Nucleus accumbens (tissue), 56 donors: ENCODE measurements around the gene APBA2.
"Not testable (repeated sequence)": the region's sequence is repeated elsewhere in the genome, so short reads cannot be mapped to it uniquely, and the experiment has no call there.

ENCODE experiments used
- DNase-seq, 56 donors: peaks; one replicate each; lab custom pipeline; 2025; lab: John Stamatoyannopoulos, UW

APBA2 gene

DNA sequence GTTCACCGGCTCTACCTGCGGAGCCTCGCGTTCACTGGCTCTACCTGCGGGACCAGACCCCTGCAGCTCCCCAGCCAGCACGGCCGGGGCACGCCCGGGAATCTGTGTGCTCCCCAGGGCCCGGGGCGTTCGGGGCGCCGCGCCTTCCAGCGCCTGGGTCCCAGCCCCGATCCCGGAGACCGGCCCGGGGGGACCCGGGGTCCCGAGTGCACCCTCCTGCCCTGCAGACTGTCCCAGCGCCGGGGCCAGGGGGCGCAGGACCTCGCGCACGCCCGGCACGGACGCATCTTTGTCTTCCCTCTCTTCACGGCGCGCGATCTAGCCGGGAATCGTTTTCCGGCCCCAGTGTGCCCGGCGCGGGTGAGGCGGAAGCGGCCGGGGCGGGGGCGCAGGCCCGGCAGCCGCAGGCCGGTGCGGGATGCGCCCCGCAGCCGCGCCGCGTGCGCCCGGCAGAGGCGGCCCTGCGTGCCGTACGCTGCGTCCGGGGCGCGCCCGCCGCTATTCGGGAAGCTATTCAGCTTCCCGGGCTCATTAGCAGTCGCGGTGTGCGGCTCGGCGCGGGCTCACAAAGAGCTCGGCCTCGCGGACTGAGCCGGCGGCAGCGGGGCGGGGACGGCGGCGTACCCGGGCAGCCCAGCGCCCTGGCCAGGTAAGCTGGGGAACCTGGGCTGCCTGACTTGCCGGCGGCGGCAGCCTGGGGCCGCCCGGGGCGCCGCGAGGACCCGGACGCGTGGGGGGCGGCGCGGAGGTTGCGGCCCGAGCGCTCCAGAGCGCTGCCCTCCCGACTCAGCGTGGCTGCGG is at the start of gene APBA2:
APBA2 (plus strand) TSS at position 345 of the 801 bp plus-strand sequence. CDS start 167,911 bp downstream, outside the sequence.
- DNase-seq, result peak in 13 of 56 donors; percentile 22 to 60 (median 39)

DNA sequence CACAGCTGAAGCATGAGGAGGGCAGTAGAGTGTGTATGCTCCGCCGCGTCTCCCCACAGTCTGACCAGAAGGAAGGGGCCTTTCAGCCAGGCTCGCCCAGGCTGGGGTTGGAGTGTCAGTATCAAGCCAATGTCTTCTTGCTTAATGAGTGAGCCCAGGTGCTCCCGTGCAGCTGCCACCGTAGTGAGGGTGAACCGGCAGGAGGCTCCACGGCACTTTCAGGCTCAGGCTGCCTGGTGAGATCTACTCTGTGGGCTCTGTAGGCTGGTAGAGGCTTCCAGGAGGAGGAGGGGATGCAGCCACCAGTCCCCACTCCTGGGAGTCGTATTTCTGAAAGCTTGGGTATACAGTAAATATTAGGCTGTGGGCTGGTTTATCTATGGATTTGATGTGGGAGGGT is 45.5 kb upstream of the APBA2 start:
- DNase-seq, result not testable (repeated sequence)

- DNase-seq, result not testable (repeated sequence)
Observed at GRCh38 chr15:28842210-28842609, 43.6 kb upstream of the APBA2 start.

DNA sequence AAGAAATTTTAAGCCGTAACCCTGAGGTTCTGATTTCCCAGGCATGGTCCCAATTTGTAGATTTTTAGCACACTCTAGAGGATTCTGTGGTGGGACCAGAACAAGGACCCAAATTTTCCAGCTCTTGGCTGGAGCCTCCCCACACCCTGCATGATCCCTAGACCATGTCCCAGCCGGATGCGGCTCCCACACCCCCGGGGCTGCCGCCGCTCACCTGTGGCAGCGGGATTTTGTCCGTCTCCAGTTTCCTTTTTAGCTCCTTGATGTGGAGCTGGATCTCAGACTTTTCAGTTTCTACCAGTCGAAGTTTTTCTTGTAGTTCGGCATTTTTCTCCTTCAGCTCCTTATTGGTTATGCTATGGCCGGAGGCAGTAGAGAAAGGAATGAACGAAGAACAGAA is 42.3 kb upstream of the APBA2 start:
- DNase-seq, result not testable (repeated sequence)

DNA sequence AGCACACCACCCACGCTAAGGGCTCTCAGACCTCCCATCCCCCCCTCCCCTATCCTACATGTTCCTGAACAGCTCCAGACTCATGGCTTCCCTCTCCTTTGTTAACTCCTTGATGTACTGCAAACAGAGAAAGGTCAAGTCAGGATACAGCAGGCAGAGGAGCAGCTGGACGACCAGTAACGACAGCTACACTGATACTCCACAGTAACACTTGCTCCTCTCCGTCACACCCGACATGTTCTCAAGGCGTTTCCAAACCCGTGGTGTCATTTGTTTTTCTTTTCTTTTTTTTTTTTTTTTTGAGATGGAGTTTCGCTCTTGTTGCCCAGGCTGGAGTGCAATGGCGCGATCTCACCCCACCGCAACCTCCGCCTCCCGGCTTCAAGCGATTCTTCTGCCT is 41.6 kb upstream of the APBA2 start:
- not testable (repeated sequence) for DNase-seq

- DNase-seq, result not testable (repeated sequence)
Observed at GRCh38 chr15:28847247-28847646, 38.5 kb upstream of the APBA2 start.

DNA sequence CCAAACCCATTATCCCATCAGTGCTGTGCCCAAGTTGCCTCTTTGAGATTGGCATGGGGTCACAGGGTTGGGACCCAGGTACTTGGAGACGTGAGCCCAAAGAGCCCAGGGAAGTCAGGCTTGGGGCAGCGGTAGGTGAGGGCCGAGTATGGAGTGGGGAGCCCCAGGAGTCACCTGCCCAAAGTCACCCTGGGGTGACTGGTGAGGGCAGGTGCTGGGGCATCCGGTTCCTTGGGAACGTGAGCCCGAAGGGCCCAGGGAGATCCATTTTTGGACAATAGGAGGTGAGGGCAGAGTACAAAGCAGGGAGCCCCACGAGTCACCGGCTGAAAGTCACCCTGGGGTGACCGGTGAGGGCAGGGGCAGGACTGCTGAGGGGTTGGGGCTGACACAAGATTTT is 37.8 kb upstream of the APBA2 start:
- not testable (repeated sequence) for DNase-seq

- DNase-seq, result not testable (repeated sequence)
Observed at GRCh38 chr15:28848521-28848920, 37.3 kb upstream of the APBA2 start, which contains the start of gene GOLGA6L7. Gene GOLGA6L7 (minus strand): TSS chr15:28848644. CDS start chr15:28848549, 95 bp downstream.

DNA sequence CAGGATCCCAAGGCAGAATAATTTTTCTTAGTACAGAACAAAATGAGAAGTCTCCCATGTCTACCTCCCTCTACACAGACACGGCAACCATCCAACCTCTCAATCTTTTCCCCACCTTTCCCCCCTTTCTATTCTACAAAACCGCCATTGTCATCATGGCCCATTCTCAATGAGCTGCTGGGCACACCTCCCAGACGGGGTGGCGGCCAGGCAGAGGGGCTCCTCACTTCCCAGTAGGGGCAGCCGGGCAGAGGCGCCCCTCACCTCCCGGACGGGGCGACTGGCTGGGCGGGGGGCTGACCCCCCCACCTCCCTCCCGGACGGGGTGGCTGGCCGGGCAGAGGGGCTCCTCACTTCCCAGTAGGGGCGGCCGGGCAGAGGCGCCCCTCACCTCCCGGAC is 36.5 kb upstream of the APBA2 start:
- DNase-seq, result not testable (repeated sequence)

DNA sequence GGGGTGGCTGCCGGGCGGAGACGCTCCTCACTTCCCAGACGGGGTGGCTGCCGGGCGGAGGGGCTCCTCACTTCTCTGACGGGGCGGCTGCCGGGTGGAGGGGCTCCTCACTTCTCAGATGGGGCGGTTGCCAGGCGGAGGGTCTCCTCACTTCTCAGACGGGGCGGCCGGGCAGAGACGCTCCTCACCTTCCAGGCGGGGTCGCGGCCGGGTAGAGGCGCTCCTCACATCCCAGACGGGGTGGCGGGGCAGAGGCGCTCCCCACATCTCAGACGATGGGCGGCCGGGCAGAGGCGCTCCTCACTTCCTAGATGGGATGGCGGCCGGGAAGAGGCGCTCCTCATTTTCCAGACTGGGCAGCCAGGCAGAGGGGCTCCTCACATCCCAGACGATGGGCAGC is 36.0 kb upstream of the APBA2 start:
- DNase-seq, result not testable (repeated sequence)

GRCh38 chr15:28853654-28854053 is 32.1 kb upstream of the APBA2 start:
- DNase-seq, result not testable (repeated sequence)

- not testable (repeated sequence) for DNase-seq
Observed at GRCh38 chr15:28854578-28854977, 31.2 kb upstream of the APBA2 start.

- DNase-seq, result peak in 4 of 56 donors; percentile 5 to 31 (median 11)
Observed at GRCh38 chr15:28861031-28861534, 24.7 kb upstream of the APBA2 start.

- DNase-seq, result not testable (repeated sequence)
Observed at GRCh38 chr15:28861589-28862293, 24.0 kb upstream of the APBA2 start.

DNA sequence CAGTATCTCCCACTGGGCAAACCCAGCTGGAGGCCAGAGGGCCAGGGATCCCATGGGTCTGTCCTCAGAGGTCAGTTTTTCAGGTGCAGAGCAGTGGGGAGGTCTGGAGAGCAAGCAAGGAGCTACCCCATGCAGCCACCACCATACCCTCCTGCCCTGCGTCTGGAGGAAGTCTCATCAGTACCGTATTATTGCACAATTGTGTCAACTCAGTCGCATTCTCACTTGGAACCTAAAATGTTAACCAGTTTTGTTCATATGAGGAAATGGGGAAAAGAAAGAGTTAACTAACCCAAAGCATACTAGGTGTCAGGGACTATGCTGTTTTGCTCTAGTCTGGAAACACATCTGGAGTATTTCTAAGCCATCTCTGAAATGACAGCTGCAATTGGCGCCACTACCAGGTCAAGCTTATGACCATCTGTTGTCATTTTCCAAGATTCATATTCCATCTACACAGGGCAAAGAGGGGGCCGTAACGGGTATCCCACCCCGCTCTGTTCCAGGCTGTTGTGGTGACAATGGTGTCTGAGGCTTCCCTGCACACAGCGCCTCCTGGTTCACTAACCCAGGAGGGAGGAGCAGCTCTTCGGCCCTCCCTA is 16.9 kb upstream of the APBA2 start:
- no peak for DNase-seq

DNA sequence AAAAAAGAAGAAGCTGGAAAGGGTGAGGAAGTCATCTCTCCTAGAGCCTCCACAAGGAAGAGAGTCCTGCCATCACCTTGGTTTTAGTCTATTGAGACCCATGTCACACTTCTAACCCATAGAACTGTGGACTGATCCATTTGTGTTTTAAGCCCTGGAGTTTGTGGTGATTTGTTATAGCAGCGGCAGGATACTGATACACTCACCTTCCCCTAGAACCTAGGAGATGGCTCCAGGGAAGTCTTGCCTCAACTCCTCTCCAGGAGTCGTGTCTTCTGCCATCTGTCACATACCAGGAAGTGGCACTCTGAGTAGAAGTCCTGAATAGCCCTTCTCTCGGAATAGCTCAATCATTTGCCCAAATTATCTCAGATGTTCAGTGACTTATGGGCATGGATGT is 14.6 kb upstream of the APBA2 start:
- no peak for DNase-seq

- DNase-seq, result no peak
Observed at GRCh38 chr15:28873006-28873405, 12.8 kb upstream of the APBA2 start.

DNA sequence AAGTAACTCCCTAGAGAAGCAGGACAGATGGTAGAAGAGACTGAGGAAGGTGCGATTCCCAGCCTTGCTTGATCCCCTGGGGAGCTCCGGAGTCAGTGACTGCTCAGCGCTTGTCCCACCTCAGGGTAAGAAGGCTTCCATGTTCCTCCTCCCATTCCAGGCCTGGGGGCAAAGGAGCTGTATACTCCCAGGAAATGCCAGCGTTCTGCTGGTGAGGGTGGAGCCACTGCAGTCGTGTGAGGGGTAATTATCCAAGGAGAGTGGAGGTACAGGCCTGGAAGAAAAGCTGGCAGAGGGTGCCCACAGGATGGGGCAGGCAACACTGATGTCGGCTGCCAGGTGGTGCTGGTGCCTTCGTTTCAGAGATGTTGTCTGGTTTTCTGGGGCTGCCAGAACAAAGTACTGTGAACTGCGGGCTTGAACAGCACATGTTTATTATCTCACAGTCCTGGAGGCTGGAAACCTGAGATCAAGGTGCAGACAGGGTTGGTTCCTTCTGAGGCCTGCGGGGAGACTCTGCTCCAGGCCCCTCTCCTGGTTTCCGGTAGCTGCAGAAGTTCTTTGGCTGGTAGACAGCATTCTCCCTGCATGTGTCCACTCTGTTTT is 12.1 kb upstream of the APBA2 start:
- peak in 1 of 56 donors; percentile 16 for DNase-seq

GRCh38 chr15:28875461-28876000 is 10.2 kb upstream of the APBA2 start:
- DNase-seq, result no peak
